Measurements from ENCODE around the gene MKI67.

DNA sequence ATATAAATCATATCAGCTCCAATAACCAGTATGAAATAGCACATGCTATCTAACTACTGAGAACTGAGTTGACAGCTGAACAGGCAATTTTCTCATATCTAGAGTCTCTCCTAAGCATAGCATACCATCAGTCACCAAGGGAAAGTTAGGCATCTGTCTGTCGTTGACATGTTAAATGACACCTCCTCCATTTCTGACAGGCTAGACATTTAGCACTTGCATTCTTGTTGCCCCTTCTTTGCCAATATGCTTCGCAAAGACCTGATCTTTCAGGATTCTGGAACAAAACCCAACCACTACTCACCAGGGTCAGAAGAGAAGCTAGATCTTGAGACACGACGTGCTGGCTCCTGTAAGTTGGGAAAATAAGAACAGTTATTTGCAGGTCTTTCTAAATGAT, 10.0 kb downstream of the MKI67 start:
- TF ChIP-seq EZH2 (IDR thresholded peaks at IDR 0.05) (no peak), POLR2AphosphoS5 (IDR thresholded peaks at IDR 0.05; ENCODE audit: borderline replicate concordance, low read depth, low read length) (no peak), FOXP2 (optimal IDR thresholded peaks at IDR 0.05; ENCODE audit: control extremely low read depth, extremely low read length, insufficient read depth) (no peak)
